T47D (cell line): ENCODE results near the gene PMEPA1.

Source experiments
- DNase-seq, 2 experiments: peaks; one replicate each; pipeline versions ENCODE4 v3.0.0 to v3.0.0-alpha.2; 2011 to 2012; ENCODE audit warnings: low read depth in 1 of 2, low spot score in 1 of 2
- JUND ChIP-seq: IDR thresholded peaks from 2 replicates; pipeline ENCODE4 v1.6.1; 2012; ENCODE audit warnings: low read depth
- in situ Hi-C: cut with HindIII; loops from 2 replicates; pipeline ENCODE4 v1.10.0; 2016; ENCODE audit warnings: low sequenced_read_pairs, low pct_unique_long_range_greater_than_20kb

PMEPA1 gene

GRCh38 chr20:57619051-57619831, 90.6 kb downstream of the PMEPA1 start:
- no peak for DNase-seq
- in situ Hi-C loops, result no loop called here
- TF ChIP-seq JUND, result no peak

GRCh38 chr20:57618764-57619050, 91.1 kb downstream of the PMEPA1 start:
- DNase-seq, result no peak
- in situ Hi-C loops, result no loop called here
- no peak for TF ChIP-seq JUND

- in situ Hi-C loops, result no loop called here
- peak in 1 of 2 experiments; percentile 45 for DNase-seq
- no peak for TF ChIP-seq JUND
These were observed 91.6 kb downstream of the PMEPA1 start for GRCh38 chr20:57618091-57618763.

GRCh38 chr20:57617079-57617795, 92.6 kb downstream of the PMEPA1 start:
- DNase-seq, result no peak
- TF ChIP-seq JUND, result no peak
- in situ Hi-C loops, result no loop called here

- in situ Hi-C loops, result no loop called here
- TF ChIP-seq JUND, result no peak
- no peak for DNase-seq
These were observed 93.5 kb downstream of the PMEPA1 start for GRCh38 chr20:57616143-57616951.

GRCh38 chr20:57615445-57615811, 94.4 kb downstream of the PMEPA1 start:
- no peak for TF ChIP-seq JUND
- in situ Hi-C loops, result no loop called here
- no peak for DNase-seq

- DNase-seq, result no peak
- TF ChIP-seq JUND, result no peak
- in situ Hi-C loops, result no loop called here
These were observed 95.0 kb downstream of the PMEPA1 start for GRCh38 chr20:57614490-57615444.

- no peak for DNase-seq
- no peak for TF ChIP-seq JUND
- in situ Hi-C loops, result no loop called here
These were observed 96.3 kb downstream of the PMEPA1 start for GRCh38 chr20:57613481-57613921.

- in situ Hi-C loops, result no loop called here
- TF ChIP-seq JUND, result no peak
- DNase-seq, result no peak
These were observed 96.9 kb downstream of the PMEPA1 start for GRCh38 chr20:57612916-57613315.

GRCh38 chr20:57612436-57612835, 97.4 kb downstream of the PMEPA1 start:
- in situ Hi-C loops, result no loop called here
- TF ChIP-seq JUND, result no peak
- DNase-seq, result no peak

- DNase-seq, result no peak
- in situ Hi-C loops, result no loop called here
- TF ChIP-seq JUND, result no peak
These were observed 98.1 kb downstream of the PMEPA1 start for GRCh38 chr20:57611586-57612311.
